Measurements from ENCODE around the gene OR2T12.
"Not testable (repeated sequence)": the region's sequence is repeated elsewhere in the genome, so short reads cannot be mapped to it uniquely, and the experiment has no call there.

Gene OR2T12

GRCh38 chr1:248303324-248303723 is at the start of gene OR2T12:
OR2T12 (minus strand) TSS chr1:248303424; CDS start chr1:248295578, 7,846 bp downstream.
- no peak for DNase-seq (ENCODE audit: low spot score)

GRCh38 chr1:248348475-248348874 is 45.3 kb upstream of the OR2T12 start, which contains the start of gene OR14C36:
OR14C36 (plus strand) TSS chr1:248348775; CDS start chr1:248348775, 0 bp downstream.
- no peak for DNase-seq (ENCODE audit: low spot score)

- no peak for DNase-seq (ENCODE audit: low spot score)
These were observed 40.2 kb upstream of the OR2T12 start for GRCh38 chr1:248343451-248343850.

GRCh38 chr1:248324468-248324867 is 21.2 kb upstream of the OR2T12 start, which contains the start of gene OR2M7:
OR2M7 (minus strand) TSS chr1:248324568; CDS start chr1:248324568, 0 bp downstream.
- DNase-seq (ENCODE audit: low spot score), result no peak

GRCh38 chr1:248316796-248317195 is 13.6 kb upstream of the OR2T12 start:
- no peak for DNase-seq (ENCODE audit: low spot score)

GRCh38 chr1:248306740-248307139 is 3.5 kb upstream of the OR2T12 start:
- DNase-seq (ENCODE audit: low spot score), result not testable (repeated sequence)

GRCh38 chr1:248306103-248306502 is 2.9 kb upstream of the OR2T12 start:
- no peak for DNase-seq (ENCODE audit: low spot score)

GRCh38 chr1:248305672-248306071 is 2.4 kb upstream of the OR2T12 start:
- DNase-seq (ENCODE audit: low spot score), result not testable (repeated sequence)

GRCh38 chr1:248288391-248288790 is 14.8 kb downstream of the OR2T12 start:
- DNase-seq (ENCODE audit: low spot score), result no peak

- no peak for DNase-seq (ENCODE audit: low spot score)
These were observed 25.3 kb downstream of the OR2T12 start, which contains the start of gene OR2T33 for GRCh38 chr1:248277876-248278275. OR2T33 (minus strand) TSS chr1:248277976; CDS start chr1:248273814, 4,162 bp downstream.

GRCh38 chr1:248273225-248273624 is 30.0 kb downstream of the OR2T12 start:
- not testable (repeated sequence) for DNase-seq (ENCODE audit: low spot score)

GRCh38 chr1:248268178-248268577 is 35.0 kb downstream of the OR2T12 start:
- DNase-seq (ENCODE audit: low spot score), result no peak

GRCh38 chr1:248259309-248259708 is 43.9 kb downstream of the OR2T12 start:
- DNase-seq (ENCODE audit: low spot score), result not testable (repeated sequence)

GRCh38 chr1:248243204-248243603 is 60.0 kb downstream of the OR2T12 start:
- DNase-seq (ENCODE audit: low spot score), result peak; percentile 4

Data from AG08395 (cell line).